Panc1 (cell line): ENCODE results near the gene PIAS3. TPM values are rescaled to one million over a fixed set of nuclear protein-coding genes. Genes with fewer than 3 reads are reported as not detected.

ENCODE experiments used
- ATAC-seq: fragments of 200-7000 bp; cut with Tn5 transposase; 2 replicates; pipeline ENCODE4 v1.9.1; 2020; ENCODE audit warnings: mild to moderate bottlenecking, moderate library complexity
- BruUV-seq: library from RNA; stranded (reverse); fragments of 400-500 nt; replicated peaks from 2 replicates; lab custom pipeline; 2021; lab: Mats Ljungman, UMichigan
- CTCF ChIA-PET: fragments of 300-600 bp; sonication (Branson Sonifier 250); formaldehyde crosslinking; loops from one replicate; lab custom pipeline; 2022; ENCODE audit warnings: antibody characterized with exemption; lab: Charles Lee
- POLR2A ChIA-PET: fragments of 300-600 bp; sonication (Branson Sonifier 250); formaldehyde crosslinking; loops from one replicate; lab custom pipeline; 2022; ENCODE audit warnings: antibody characterized with exemption; lab: Charles Lee
- DNase-seq: peaks from one replicate; pipeline ENCODE4 v3.0.0-alpha.2; 2010; ENCODE audit warnings: low read depth, low spot score
- H3K27ac ChIP-seq: 2 replicates; pipeline ENCODE4 v1.5.1; 2011; ENCODE audit warnings: mild to moderate bottlenecking, low read length, inconsistent platforms
- H3K27me3 ChIP-seq: fragments of 200-500 bp; sonication (Bioruptor generic); 2 replicates; pipeline ENCODE4 v1.6.0; 2014; ENCODE audit warnings: low read length, inconsistent platforms; ENCODE audit not compliant: control insufficient read depth, insufficient read depth
- H3K36me3 ChIP-seq: fragments of 200-500 bp; sonication (Bioruptor generic); 2 replicates; pipeline ENCODE4 v1.5.1; 2014; ENCODE audit warnings: inconsistent platforms, mild to moderate bottlenecking, low read length, moderate library complexity; ENCODE audit not compliant: control insufficient read depth, insufficient read depth
- H3K4me1 ChIP-seq: 2 replicates; pipeline ENCODE4 v1.5.1; 2011; ENCODE audit warnings: inconsistent platforms, mild to moderate bottlenecking, low read length, moderate library complexity; ENCODE audit not compliant: control insufficient read depth, insufficient read depth
- H3K4me3 ChIP-seq, 2 experiments: 2 replicates each; pipeline ENCODE4 v1.5.1; 2011 to 2012; ENCODE audit warnings: low read depth in 2 of 2, low read length in 2 of 2, mild to moderate bottlenecking in 2 of 2, inconsistent platforms in 1 of 2, moderate library complexity in 1 of 2
- H3K9me3 ChIP-seq: fragments of 200-500 bp; sonication (Bioruptor generic); 2 replicates; pipeline ENCODE4 v1.5.1; 2014; ENCODE audit warnings: low read depth, mild to moderate bottlenecking, inconsistent platforms, low read length, moderate library complexity; ENCODE audit not compliant: control insufficient read depth, insufficient read depth
- POLR2AphosphoS5 ChIP-seq: IDR thresholded peaks from 2 replicates; pipeline ENCODE4 v1.6.1; 2012; ENCODE audit warnings: mild to moderate bottlenecking, low read depth, low read length, moderate library complexity
- SIN3A ChIP-seq: IDR thresholded peaks from 2 replicates; pipeline ENCODE4 v1.6.1; 2012; ENCODE audit warnings: low read depth, mild to moderate bottlenecking, low read length, moderate library complexity, borderline replicate concordance; ENCODE audit not compliant: insufficient read depth
- TCF7L2 ChIP-seq: IDR thresholded peaks from 2 replicates; pipeline ENCODE4 v1.6.1; 2011; ENCODE audit warnings: mild to moderate bottlenecking, low read depth, low read length, inconsistent platforms
- in situ Hi-C: cut with HindIII; loops from 2 replicates; pipeline ENCODE4 v1.10.0; 2016; ENCODE audit warnings: low sequenced_read_pairs, low pct_unique_long_range_greater_than_20kb
- intact Hi-C: fragments of 100-400 bp; cut with micrococcal nuclease; formaldehyde crosslinking; loops from one replicate; pipeline ENCODE4 v1.10.0; 2022; ENCODE audit not compliant: unreplicated experiment
- total RNA-seq: library from RNA; stranded (reverse); gene quantifications from one replicate; pipeline ENCODE4 v1.2.1, GENCODE V29; 2021; ENCODE audit not compliant: unreplicated experiment
- TF ChIP-seq, protein P1 (sequence below), 2 experiments: IDR thresholded peaks; 2 replicates each; pipeline ENCODE4 v1.6.1; 2011 to 2012; ENCODE audit warnings: low read depth in 2 of 2, control low read depth in 1 of 2, low read length in 1 of 2, mild to moderate bottlenecking in 1 of 2, moderate library complexity in 1 of 2; ENCODE audit not compliant: insufficient read depth in 1 of 2
- TF ChIP-seq, protein P2 (sequence below): fragments of 450-650 bp; IDR thresholded peaks from 2 replicates; pipeline ENCODE4 v1.5.1; 2017; ENCODE audit warnings: mild to moderate bottlenecking

Gene PIAS3
- total RNA-seq, 1 experiment from 2014 or later: 68.1 TPM

DNA sequence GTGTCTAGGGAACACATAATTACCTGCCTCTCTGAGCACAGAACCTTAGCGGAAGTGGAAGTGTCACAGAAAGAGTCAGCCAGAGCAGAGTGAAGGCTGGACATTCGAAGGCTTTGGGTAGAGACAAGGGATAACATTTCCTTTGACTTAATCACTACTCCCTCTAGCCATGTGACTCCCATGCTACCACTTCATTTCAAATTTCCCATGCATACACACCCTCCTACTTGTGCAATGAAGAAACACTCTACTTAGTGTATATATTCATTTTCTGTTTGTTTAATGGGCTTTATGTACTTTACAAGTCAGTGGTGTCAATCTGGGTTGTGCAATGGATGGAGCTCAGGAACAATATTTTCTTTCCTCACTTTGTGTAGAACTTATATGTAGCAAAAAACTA lies 19.8 kb upstream of the PIAS3 start:
- DNase-seq: no peak
- Histone ChIP-seq H3K36me3 (no peaks in the 10 kb centered on the region), H3K27me3 (peaks cover 4% of the 10 kb centered on the region; the same call in 1 of the 2 replicates), H3K27ac (no peak overlapping the region), H3K4me3 (no peak overlapping the region), H3K4me1 (no peaks in the 10 kb centered on the region), H3K9me3 (no peaks in the 10 kb centered on the region)
- in situ Hi-C loops (no loop called here), intact Hi-C loops (no loop called here)
- ChIA-PET POLR2A (interaction anchor here (1.1 kb wide), 1 partner anchor 14 kb away, joined by 3 read pairs; no protein-coding TSS in a partner anchor), CTCF (no interaction called here)
- no TSS peak for BruUV-seq
- TF ChIP-seq, protein P1, sequence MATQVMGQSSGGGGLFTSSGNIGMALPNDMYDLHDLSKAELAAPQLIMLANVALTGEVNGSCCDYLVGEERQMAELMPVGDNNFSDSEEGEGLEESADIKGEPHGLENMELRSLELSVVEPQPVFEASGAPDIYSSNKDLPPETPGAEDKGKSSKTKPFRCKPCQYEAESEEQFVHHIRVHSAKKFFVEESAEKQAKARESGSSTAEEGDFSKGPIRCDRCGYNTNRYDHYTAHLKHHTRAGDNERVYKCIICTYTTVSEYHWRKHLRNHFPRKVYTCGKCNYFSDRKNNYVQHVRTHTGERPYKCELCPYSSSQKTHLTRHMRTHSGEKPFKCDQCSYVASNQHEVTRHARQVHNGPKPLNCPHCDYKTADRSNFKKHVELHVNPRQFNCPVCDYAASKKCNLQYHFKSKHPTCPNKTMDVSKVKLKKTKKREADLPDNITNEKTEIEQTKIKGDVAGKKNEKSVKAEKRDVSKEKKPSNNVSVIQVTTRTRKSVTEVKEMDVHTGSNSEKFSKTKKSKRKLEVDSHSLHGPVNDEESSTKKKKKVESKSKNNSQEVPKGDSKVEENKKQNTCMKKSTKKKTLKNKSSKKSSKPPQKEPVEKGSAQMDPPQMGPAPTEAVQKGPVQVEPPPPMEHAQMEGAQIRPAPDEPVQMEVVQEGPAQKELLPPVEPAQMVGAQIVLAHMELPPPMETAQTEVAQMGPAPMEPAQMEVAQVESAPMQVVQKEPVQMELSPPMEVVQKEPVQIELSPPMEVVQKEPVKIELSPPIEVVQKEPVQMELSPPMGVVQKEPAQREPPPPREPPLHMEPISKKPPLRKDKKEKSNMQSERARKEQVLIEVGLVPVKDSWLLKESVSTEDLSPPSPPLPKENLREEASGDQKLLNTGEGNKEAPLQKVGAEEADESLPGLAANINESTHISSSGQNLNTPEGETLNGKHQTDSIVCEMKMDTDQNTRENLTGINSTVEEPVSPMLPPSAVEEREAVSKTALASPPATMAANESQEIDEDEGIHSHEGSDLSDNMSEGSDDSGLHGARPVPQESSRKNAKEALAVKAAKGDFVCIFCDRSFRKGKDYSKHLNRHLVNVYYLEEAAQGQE (IDR thresholded peaks at IDR 0.05; ENCODE audit: insufficient read depth in 1 of 2, low read depth in 2 of 2, low read length in 1 of 2): no peak
- TF ChIP-seq, protein P2, sequence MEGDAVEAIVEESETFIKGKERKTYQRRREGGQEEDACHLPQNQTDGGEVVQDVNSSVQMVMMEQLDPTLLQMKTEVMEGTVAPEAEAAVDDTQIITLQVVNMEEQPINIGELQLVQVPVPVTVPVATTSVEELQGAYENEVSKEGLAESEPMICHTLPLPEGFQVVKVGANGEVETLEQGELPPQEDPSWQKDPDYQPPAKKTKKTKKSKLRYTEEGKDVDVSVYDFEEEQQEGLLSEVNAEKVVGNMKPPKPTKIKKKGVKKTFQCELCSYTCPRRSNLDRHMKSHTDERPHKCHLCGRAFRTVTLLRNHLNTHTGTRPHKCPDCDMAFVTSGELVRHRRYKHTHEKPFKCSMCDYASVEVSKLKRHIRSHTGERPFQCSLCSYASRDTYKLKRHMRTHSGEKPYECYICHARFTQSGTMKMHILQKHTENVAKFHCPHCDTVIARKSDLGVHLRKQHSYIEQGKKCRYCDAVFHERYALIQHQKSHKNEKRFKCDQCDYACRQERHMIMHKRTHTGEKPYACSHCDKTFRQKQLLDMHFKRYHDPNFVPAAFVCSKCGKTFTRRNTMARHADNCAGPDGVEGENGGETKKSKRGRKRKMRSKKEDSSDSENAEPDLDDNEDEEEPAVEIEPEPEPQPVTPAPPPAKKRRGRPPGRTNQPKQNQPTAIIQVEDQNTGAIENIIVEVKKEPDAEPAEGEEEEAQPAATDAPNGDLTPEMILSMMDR: no peak
- TF ChIP-seq POLR2AphosphoS5 (no peak), TCF7L2 (no peak), SIN3A (no peak)
- ATAC-seq: no peak

DNA sequence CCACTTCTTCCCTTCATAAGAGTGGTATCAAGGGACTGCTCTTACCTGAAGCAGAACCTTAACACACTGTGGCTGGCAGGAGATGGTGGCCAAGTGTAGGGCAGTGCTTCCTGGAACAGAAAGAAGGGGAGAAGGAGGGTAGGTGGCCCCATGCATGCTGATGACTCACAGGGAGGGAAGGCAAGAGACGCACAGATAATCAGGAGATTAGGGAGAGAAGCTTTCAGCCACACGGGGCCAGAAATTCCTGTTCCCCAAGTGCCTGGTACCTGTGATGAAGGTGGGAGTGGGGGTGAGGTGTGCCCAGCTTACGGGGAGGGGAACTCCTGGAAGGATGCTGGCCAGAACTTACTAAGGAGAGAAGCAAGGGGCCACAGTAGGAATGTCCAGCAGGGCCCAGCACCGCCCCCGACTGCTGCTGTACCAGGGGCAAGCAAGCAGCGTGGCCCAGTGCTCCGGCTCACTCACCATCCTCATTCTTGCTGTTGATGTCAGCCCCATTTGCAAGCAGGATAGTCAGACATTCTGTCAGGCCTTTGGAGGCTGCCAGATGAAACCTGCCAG lies 19.1 kb upstream of the PIAS3 start:
- no peak for ATAC-seq
- Histone ChIP-seq H3K27me3 (no peaks in the 10 kb centered on the region), H3K9me3 (no peaks in the 10 kb centered on the region), H3K36me3 (no peaks in the 10 kb centered on the region), H3K4me1 (no peaks in the 10 kb centered on the region), H3K4me3 (no peak overlapping the region), H3K27ac (no peak overlapping the region)
- CTCF ChIA-PET: no interaction called here
- no peak for TF ChIP-seq POLR2AphosphoS5
- intact Hi-C loops: no loop called here
- in situ Hi-C loops: no loop called here
- POLR2A ChIA-PET: interaction anchor here (1.1 kb wide), 1 partner anchor 14 kb away, joined by 3 read pairs; no protein-coding TSS in a partner anchor
- BruUV-seq: no TSS peak
- DNase-seq: no peak

DNA sequence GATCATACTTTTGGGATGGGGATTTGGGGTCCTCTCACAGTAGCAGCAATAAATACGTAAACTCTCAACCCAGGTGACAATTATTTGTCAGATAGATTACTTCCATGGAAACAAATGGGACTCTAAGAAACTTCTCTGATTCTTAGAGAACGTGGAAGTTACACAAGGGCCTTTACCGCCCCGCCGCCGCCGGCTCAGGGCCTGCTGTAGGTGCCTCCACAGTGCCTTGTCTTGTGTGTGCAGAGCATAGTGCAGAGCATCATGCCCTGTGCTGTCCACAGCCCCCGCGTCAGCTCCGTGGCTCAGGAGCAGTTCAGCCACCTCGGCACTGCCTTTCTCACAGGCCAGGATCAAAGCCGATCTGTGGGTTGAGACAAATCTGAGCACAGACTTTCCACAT lies 15.8 kb upstream of the PIAS3 start:
- in situ Hi-C loops: no loop called here
- POLR2A ChIA-PET: no interaction called here
- Histone ChIP-seq H3K4me1 (no peaks in the 10 kb centered on the region), H3K27ac (no peak overlapping the region), H3K36me3 (no peaks in the 10 kb centered on the region), H3K27me3 (no peaks in the 10 kb centered on the region), H3K4me3 (no peak overlapping the region), H3K9me3 (no peaks in the 10 kb centered on the region)
- intact Hi-C loops: no loop called here
- CTCF ChIA-PET: no interaction called here
- no peak for ATAC-seq
- BruUV-seq: no TSS peak
- DNase-seq: no peak
- TF ChIP-seq, protein P2: no peak
- TF ChIP-seq POLR2AphosphoS5: no peak
- no peak for TF ChIP-seq TCF7L2
